Measurements from ENCODE around the gene IDUA.

DNA sequence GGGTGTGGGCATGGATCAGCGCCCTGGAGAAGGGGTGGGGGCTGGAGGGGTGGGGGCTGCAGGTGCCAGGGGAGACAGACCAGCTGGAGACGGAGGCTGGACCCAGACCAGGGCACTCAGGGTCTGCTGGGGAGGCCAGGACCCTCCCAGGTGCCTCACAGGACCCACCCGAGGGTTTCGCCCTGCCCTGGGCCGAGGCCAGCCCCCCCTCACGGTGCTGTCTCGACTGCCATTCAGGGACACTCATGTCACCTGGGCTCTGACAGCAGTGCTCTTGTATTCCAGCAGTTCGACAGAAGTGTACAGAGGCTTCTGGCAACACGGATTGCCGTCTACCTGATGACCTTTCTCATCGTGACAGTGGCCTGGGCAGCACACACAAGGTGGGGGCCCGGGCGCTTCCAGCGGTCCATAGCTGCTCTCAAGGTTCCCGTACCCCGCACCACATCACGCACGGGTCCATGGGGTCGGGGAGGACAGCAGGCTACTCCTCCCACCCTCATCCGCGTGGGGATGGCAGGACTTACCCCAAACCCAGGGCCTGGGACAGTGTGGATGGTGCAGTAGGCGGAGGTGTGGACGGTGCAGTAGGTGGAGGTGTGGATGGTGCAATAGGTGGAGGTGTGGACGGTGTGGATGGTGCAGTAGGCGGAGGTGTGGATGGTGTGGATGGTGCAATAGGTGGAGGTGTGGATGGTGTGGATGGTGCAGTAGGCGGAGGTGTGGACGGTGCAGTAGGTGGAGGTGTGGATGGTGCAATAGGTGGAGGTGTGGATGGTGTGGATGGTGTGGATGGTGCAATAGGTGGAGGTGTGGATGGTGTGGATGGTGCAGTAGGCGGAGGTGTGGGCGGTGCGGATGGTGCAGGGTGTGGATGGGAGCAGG, 36.5 kb upstream of the IDUA start:
- TF ChIP-seq, protein P1, sequence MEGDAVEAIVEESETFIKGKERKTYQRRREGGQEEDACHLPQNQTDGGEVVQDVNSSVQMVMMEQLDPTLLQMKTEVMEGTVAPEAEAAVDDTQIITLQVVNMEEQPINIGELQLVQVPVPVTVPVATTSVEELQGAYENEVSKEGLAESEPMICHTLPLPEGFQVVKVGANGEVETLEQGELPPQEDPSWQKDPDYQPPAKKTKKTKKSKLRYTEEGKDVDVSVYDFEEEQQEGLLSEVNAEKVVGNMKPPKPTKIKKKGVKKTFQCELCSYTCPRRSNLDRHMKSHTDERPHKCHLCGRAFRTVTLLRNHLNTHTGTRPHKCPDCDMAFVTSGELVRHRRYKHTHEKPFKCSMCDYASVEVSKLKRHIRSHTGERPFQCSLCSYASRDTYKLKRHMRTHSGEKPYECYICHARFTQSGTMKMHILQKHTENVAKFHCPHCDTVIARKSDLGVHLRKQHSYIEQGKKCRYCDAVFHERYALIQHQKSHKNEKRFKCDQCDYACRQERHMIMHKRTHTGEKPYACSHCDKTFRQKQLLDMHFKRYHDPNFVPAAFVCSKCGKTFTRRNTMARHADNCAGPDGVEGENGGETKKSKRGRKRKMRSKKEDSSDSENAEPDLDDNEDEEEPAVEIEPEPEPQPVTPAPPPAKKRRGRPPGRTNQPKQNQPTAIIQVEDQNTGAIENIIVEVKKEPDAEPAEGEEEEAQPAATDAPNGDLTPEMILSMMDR (IDR thresholded peaks at IDR 0.05): no peak
- no peak for TF ChIP-seq POLR2A (IDR thresholded peaks at IDR 0.05)
